SK-N-DZ (cell line): ENCODE data around the gene SYT9.
A peak's percentile ranks its signal among the peaks of the same experiment; 100 is the strongest.

Source experiments
- DNase-seq: peaks from one replicate; pipeline ENCODE4 v3.0.0-alpha.2; 2015; ENCODE audit warnings: low spot score

Gene SYT9

GRCh38 chr11:7423946-7424345 lies 172.2 kb downstream of the SYT9 start:
- no peak for DNase-seq

GRCh38 chr11:7427733-7428132 lies 176.0 kb downstream of the SYT9 start:
- no peak for DNase-seq

- DNase-seq, result no peak
These were observed 176.5 kb downstream of the SYT9 start for GRCh38 chr11:7428196-7428595.

DNA sequence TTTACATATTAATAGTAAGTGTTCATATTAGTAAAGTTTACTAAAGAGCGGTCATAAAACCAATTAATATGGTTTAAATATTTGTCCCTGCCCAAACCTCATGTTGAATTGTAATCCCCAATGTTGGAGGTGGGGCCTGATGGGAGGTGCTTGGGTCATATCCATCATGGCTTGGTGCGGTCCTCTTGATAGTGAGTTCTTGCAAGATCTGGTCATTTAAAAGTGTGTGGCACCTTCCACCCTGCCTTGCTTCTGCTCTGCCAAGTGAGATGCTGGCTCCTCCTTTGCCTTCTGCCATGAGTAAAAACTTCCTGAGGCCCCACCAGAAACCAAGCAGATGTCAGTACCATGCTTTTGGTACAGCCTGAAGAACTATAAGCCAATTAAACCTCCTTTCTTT lies 178.8 kb downstream of the SYT9 start:
- no peak for DNase-seq

GRCh38 chr11:7435176-7435575 lies 183.5 kb downstream of the SYT9 start:
- DNase-seq, result no peak

DNA sequence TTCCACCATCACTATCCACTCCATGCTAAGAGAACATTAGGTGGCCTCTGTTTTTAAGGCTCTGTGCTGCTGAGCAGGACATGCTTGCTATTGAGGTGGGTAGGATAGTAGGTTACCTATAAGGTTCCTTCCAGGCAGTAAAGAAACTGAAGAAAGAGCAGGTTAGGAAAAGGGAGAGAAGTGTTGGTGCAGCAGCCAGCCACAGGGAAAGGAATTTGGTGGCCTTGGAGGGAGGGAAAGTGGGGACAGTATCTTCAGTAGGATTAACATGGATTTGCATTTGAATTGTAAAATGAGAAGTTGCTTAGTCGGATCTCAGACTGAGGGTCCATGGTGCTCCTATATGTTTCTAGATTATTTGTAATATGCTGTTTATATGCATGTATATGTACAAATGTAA lies 184.4 kb downstream of the SYT9 start:
- no peak for DNase-seq

GRCh38 chr11:7436657-7437056 lies 185.0 kb downstream of the SYT9 start:
- no peak for DNase-seq

GRCh38 chr11:7437696-7438095 lies 186.0 kb downstream of the SYT9 start:
- DNase-seq, result no peak

- no peak for DNase-seq
These were observed 188.1 kb downstream of the SYT9 start for GRCh38 chr11:7439746-7440320.

GRCh38 chr11:7442588-7443215 lies 191.0 kb downstream of the SYT9 start:
- peak; percentile 53 for DNase-seq

DNA sequence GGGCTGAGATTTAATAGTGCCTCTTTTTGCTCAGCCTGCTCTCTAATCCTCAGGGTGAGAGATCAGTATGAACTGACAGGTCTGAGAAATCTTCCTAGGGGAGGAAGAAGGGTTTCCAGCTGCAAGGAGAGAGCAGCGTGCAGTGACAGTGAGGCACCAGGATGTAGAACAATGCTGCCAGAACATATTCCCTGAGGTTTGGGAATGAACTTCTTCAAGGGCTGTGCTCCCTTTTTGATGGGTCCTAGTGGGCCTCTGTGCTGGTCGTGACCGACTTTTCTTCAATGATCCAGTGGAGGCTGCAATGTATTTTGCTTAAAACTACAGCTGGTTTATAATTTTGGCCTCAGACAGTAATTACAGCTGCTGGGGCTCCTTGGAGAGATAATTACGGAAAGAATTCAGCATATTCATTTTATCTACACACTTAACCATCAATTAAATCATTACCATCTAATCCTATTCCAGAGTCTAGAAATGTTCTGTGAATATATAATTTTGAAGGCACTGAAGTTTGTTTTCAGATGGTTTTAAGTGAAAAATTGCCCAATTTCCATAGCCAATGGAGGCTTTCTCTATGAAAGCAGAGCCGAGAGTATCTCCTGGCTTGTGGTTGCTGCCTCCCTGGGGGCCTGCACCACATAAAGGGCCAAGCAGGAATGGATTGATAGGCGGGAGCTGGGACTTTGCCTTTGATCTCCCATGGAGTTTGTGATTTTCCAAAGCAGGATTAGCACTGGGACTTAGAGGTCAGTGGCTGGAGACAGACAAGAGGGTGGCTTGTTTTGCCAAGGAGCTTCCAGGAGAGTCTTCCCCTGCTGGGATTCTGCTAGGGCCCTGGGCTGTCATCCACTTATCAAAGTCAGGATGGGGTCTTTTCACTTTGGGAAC lies 192.6 kb downstream of the SYT9 start:
- no peak for DNase-seq

GRCh38 chr11:7445564-7445963 lies 193.9 kb downstream of the SYT9 start:
- DNase-seq, result no peak

DNA sequence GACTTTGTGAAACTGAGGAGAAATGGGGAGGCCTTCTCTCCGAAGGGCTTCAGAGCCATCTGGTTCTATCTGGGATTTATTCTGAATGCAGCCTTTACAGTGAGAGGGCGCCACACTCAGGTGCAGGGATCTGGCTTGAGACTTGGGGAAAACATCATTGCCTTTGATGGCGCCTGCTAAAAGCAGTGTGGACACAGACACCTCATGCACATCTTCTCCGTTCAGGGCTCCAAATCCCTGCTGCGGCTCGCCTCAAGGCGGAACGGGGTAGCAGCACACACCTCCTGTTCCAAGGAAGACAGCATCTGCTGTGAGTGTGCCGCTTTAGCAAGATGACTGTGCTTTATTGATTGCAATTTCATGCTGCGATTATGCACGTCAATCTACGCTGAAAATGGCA lies 196.5 kb downstream of the SYT9 start:
- DNase-seq, result no peak

DNA sequence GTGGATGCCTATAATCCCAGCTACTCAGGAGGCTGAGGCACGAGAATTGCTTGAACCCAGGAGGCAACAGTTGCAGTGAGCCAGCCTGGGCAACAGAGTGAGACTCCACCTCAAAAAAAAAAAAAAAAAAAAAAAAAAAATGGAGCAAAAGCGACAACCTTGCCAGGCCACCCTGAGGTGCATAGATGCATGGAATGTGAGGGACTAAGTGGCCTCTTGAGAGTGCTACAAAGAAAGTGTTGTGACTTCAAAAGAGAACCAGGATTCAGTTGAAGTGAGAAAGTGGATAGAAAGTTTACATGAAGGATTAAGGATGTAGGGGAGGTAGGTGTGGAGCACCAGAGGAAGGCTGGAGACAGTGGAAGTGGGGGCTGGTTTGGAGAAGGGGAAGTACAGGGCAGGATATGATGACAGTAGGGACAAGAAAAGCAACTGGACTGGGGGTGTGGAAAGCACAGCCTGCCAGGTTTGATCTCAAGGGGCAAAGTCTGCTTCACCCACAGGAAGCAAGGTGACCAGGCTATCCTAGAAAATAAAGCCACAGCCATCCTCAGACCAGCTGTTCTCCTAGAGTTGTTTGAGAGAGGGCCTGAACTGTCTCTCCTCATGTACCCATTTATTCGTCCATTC lies 197.6 kb downstream of the SYT9 start:
- DNase-seq, result no peak

GRCh38 chr11:7449841-7450214 lies 198.1 kb downstream of the SYT9 start:
- DNase-seq, result no peak

- no peak for DNase-seq
These were observed 199.1 kb downstream of the SYT9 start for GRCh38 chr11:7450836-7451235.

GRCh38 chr11:7451520-7451919 lies 199.8 kb downstream of the SYT9 start:
- DNase-seq, result no peak

DNA sequence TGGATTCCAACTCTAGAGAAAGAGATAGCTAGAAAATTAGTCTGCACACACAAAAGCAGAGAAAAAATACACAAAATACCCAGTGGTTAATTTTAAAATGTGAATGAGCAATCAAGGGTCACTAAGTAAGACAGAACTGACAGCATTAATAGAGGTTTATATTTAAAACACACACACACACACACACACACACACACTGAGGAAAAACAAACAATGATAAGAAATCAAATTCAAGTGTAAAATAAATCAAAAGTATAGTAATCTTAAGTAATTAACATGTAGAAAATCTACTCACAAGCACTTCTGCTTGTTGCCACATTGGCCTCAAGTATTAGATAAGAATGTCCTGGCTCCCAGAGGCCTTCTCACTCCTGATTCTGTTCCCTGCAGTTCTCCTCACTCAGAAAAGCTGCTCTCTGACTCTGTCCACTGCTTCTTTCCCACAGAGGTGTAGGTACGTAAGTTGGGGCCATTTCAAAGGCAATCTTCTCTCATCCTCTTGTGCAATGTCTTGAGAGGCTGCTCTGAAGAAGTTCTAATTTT lies 200.3 kb downstream of the SYT9 start:
- no peak for DNase-seq

- DNase-seq, result no peak
These were observed 203.2 kb downstream of the SYT9 start for GRCh38 chr11:7454854-7455253.

- no peak for DNase-seq
These were observed 205.5 kb downstream of the SYT9 start for GRCh38 chr11:7457211-7457610.

GRCh38 chr11:7462706-7463105 lies 211.0 kb downstream of the SYT9 start:
- DNase-seq, result peak; percentile 71

GRCh38 chr11:7467652-7468051 lies 215.9 kb downstream of the SYT9 start:
- no peak for DNase-seq
